HG03571 (cell line): ENCODE data around the gene ARSB.

Experiments used
- ATAC-seq: cut with Tn5 transposase; IDR thresholded peaks from one replicate; pipeline ENCODE4 v1.9.1; 2021; ENCODE audit not compliant: unreplicated experiment

The ARSB gene

GRCh38 chr5:78845470-78845869 is 139.6 kb downstream of the ARSB start:
- no peak for ATAC-seq

GRCh38 chr5:78843436-78843835 is 141.7 kb downstream of the ARSB start:
- ATAC-seq = no peak

GRCh38 chr5:78841767-78842166 is 143.3 kb downstream of the ARSB start:
- no peak for ATAC-seq

GRCh38 chr5:78838753-78839152 is 146.4 kb downstream of the ARSB start:
- no peak for ATAC-seq

- no peak for ATAC-seq
These were observed 147.3 kb downstream of the ARSB start for GRCh38 chr5:78837836-78838235.

- ATAC-seq = no peak
These were observed 149.9 kb downstream of the ARSB start for GRCh38 chr5:78835176-78835575.

- ATAC-seq = no peak
These were observed 151.8 kb downstream of the ARSB start for GRCh38 chr5:78833284-78833683.

- ATAC-seq = no peak
These were observed 154.5 kb downstream of the ARSB start for GRCh38 chr5:78830528-78831046.

- no peak for ATAC-seq
These were observed 155.1 kb downstream of the ARSB start for GRCh38 chr5:78829811-78830527.

GRCh38 chr5:78827725-78828124 is 157.4 kb downstream of the ARSB start:
- no peak for ATAC-seq

GRCh38 chr5:78824831-78825281 is 160.3 kb downstream of the ARSB start:
- ATAC-seq = no peak

- ATAC-seq = no peak
These were observed 161.9 kb downstream of the ARSB start for GRCh38 chr5:78823196-78823595.

- ATAC-seq = no peak
These were observed 163.5 kb downstream of the ARSB start for GRCh38 chr5:78821536-78822021.

GRCh38 chr5:78819707-78820106 is 165.4 kb downstream of the ARSB start:
- no peak for ATAC-seq

- no peak for ATAC-seq
These were observed 165.9 kb downstream of the ARSB start for GRCh38 chr5:78819166-78819565.

GRCh38 chr5:78816143-78816765 is 168.9 kb downstream of the ARSB start:
- no peak for ATAC-seq

- no peak for ATAC-seq
These were observed 171.1 kb downstream of the ARSB start for GRCh38 chr5:78813906-78814530.

GRCh38 chr5:78813286-78813685 is 171.8 kb downstream of the ARSB start:
- no peak for ATAC-seq

GRCh38 chr5:78811866-78812265 is 173.2 kb downstream of the ARSB start:
- no peak for ATAC-seq

- no peak for ATAC-seq
These were observed 173.8 kb downstream of the ARSB start for GRCh38 chr5:78811121-78811817.
